PC-3 (cell line): Measurements from ENCODE around the gene RAPGEF4. TPM values are rescaled to one million over a fixed set of nuclear protein-coding genes. Genes with fewer than 3 reads are reported as not detected.

ENCODE experiments used
- ATAC-seq: fragments of 200-7000 bp; cut with Tn5 transposase; 2 replicates; pipeline ENCODE4 v1.9.1; 2020; ENCODE audit warnings: mild to moderate bottlenecking, moderate library complexity
- BruUV-seq: library from RNA; stranded (reverse); fragments of 400-500 nt; replicated peaks from 2 replicates; lab custom pipeline; 2021; lab: Mats Ljungman, UMichigan
- CTCF ChIA-PET: fragments of 300-600 bp; sonication (Branson Sonifier 250); formaldehyde crosslinking; loops from one replicate; lab custom pipeline; 2022; ENCODE audit warnings: antibody characterized with exemption; lab: Charles Lee
- POLR2A ChIA-PET: fragments of 300-600 bp; sonication (Branson Sonifier 250); formaldehyde crosslinking; loops from one replicate; lab custom pipeline; 2022; ENCODE audit warnings: antibody characterized with exemption; ENCODE audit not compliant: unreplicated experiment; lab: Charles Lee
- DNase-seq: peaks from one replicate; pipeline ENCODE4 v3.0.0-alpha.2; 2015
- H2AFZ ChIP-seq: fragments of 300-600 bp; sonication (generic); 2 replicates; pipeline ENCODE4 v1.6.0; 2016; ENCODE audit warnings: antibody characterized with exemption, low read length
- H3F3A ChIP-seq: fragments of 300-600 bp; sonication (generic); one replicate; pipeline ENCODE4 v1.6.0; 2017; ENCODE audit warnings: antibody characterized with exemption, low read length, control low read depth, mild to moderate bottlenecking; ENCODE audit not compliant: unreplicated experiment
- H3K27ac ChIP-seq: fragments of 300-600 bp; sonication (generic); 2 replicates; pipeline ENCODE4 v1.5.1; 2016; ENCODE audit warnings: mild to moderate bottlenecking, low read length
- H3K27me3 ChIP-seq: fragments of 300-600 bp; sonication (generic); 2 replicates; pipeline ENCODE4 v1.6.1; 2016; ENCODE audit warnings: low read length, mixed read lengths
- H3K36me3 ChIP-seq: fragments of 300-600 bp; sonication (generic); 2 replicates; pipeline ENCODE4 v1.6.1; 2016; ENCODE audit warnings: low read depth, mixed run types, low read length, mixed read lengths
- H3K4me1 ChIP-seq: fragments of 300-600 bp; sonication (generic); 2 replicates; pipeline ENCODE4 v1.5.1; 2016; ENCODE audit warnings: low read length; ENCODE audit not compliant: insufficient read depth
- H3K4me2 ChIP-seq: fragments of 300-600 bp; sonication (generic); 2 replicates; pipeline ENCODE4 v1.6.0; 2016; ENCODE audit warnings: low read length
- H3K4me3 ChIP-seq: fragments of 300-600 bp; sonication (generic); 2 replicates; pipeline ENCODE4 v1.5.1; 2016; ENCODE audit warnings: mild to moderate bottlenecking, low read length, mixed read lengths
- H3K79me2 ChIP-seq: fragments of 300-600 bp; sonication (generic); 2 replicates; pipeline ENCODE4 v1.6.1; 2017; ENCODE audit warnings: low read length, mixed read lengths
- H3K9ac ChIP-seq: fragments of 300-600 bp; sonication (generic); 2 replicates; pipeline ENCODE4 v1.6.0; 2016; ENCODE audit warnings: mild to moderate bottlenecking, low read length
- H3K9me2 ChIP-seq: fragments of 300-600 bp; sonication (generic); replicated peaks from 2 replicates; pipeline ENCODE4 v1.6.1; 2016; ENCODE audit warnings: mixed run types, low read length, mixed read lengths
- H3K9me3 ChIP-seq: fragments of 300-600 bp; sonication (generic); 2 replicates; pipeline ENCODE4 v1.6.1; 2016; ENCODE audit warnings: low read length, mixed read lengths
- H4K20me1 ChIP-seq: fragments of 300-600 bp; sonication (generic); 2 replicates; pipeline ENCODE4 v1.6.1; 2016; ENCODE audit warnings: low read length, mixed read lengths
- EZH2 ChIP-seq: fragments of 300-600 bp; sonication (generic); IDR thresholded peaks from one replicate; pipeline ENCODE4 v1.6.1; 2017; ENCODE audit warnings: antibody characterized with exemption, mild to moderate bottlenecking, low read length; ENCODE audit not compliant: unreplicated experiment
- EZH2phosphoT487 ChIP-seq: fragments of 300-600 bp; sonication (generic); IDR thresholded peaks from 2 replicates; pipeline ENCODE4 v1.6.1; 2018; ENCODE audit warnings: mild to moderate bottlenecking, antibody characterized with exemption, low read length, borderline replicate concordance
- intact Hi-C: fragments of 100-400 bp; cut with micrococcal nuclease; formaldehyde crosslinking; loops from 2 replicates; pipeline ENCODE4 v1.9.0; 2023
- total RNA-seq: library from RNA; depleted of rRNA; stranded (reverse); fragments of >200 nt; gene quantifications from 2 replicates; pipeline ENCODE4 v1.2.3, GENCODE V29; 2014
- TF ChIP-seq, protein P1 (sequence below): fragments of 300-600 bp; sonication (generic); conservative IDR thresholded peaks from 2 replicates; pipeline ENCODE4 v1.5.1; 2017; ENCODE audit warnings: antibody characterized with exemption, low read depth, mild to moderate bottlenecking, low read length

The RAPGEF4 gene
- total RNA-seq, 1 experiment from 2014 or later = 0.87 TPM

DNA sequence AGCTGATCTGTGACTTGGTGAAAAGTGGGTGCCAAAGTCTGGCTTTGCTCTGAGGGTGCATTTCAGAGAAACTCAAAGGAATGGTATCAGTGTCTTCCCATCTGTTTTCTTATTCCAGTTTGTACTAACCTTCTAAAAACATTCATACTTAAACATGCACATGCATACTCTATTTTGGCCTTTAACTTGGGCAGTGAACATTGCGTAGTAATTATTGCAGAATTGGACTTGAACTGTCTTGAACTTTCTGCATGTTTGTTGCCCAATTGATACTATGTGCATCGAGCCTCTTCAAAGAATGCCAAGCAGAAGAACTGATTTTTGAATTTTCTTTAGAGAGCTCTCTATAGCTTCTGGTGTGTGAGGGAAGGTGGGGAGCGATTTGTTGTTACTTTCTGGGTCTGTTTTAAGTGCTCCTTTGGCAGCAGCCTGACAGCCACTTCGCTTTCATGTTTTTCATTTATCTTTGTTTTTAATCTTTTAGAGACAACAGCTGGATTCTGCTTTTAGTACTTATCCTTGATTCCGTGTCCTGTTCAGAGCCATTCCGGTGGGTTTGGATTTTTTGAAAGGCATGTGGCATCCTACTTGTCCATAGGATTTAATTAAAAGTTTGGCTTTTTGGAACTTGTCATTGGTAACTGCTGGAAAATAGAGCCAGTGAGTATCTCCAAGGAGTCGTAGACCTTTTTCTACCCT lies 159.2 kb downstream of the RAPGEF4 start:
- intact Hi-C loops = no loop called here
- Histone ChIP-seq H3K27me3 (peaks cover 79% of the 10 kb centered on the region), H3K4me1 (no peaks in the 10 kb centered on the region), H2AFZ (no peak overlapping the region), H3F3A (no peaks in the 10 kb centered on the region), H3K9me3 (no peaks in the 10 kb centered on the region), H3K27ac (no peak overlapping the region), H3K79me2 (no peaks in the 10 kb centered on the region), H4K20me1 (no peaks in the 10 kb centered on the region), H3K36me3 (no peaks in the 10 kb centered on the region), H3K9ac (no peak overlapping the region), H3K4me2 (no peak overlapping the region), H3K9me2 (no peaks in the 10 kb centered on the region), H3K4me3 (no peak overlapping the region)
- ChIA-PET POLR2A (no interaction called here), CTCF (no interaction called here)
- no TSS peak for BruUV-seq
- DNase-seq (no peak), ATAC-seq (no peak)
- TF ChIP-seq, protein P1, sequence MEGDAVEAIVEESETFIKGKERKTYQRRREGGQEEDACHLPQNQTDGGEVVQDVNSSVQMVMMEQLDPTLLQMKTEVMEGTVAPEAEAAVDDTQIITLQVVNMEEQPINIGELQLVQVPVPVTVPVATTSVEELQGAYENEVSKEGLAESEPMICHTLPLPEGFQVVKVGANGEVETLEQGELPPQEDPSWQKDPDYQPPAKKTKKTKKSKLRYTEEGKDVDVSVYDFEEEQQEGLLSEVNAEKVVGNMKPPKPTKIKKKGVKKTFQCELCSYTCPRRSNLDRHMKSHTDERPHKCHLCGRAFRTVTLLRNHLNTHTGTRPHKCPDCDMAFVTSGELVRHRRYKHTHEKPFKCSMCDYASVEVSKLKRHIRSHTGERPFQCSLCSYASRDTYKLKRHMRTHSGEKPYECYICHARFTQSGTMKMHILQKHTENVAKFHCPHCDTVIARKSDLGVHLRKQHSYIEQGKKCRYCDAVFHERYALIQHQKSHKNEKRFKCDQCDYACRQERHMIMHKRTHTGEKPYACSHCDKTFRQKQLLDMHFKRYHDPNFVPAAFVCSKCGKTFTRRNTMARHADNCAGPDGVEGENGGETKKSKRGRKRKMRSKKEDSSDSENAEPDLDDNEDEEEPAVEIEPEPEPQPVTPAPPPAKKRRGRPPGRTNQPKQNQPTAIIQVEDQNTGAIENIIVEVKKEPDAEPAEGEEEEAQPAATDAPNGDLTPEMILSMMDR = no peak
- TF ChIP-seq EZH2 (no peak), EZH2phosphoT487 (no peak)

DNA sequence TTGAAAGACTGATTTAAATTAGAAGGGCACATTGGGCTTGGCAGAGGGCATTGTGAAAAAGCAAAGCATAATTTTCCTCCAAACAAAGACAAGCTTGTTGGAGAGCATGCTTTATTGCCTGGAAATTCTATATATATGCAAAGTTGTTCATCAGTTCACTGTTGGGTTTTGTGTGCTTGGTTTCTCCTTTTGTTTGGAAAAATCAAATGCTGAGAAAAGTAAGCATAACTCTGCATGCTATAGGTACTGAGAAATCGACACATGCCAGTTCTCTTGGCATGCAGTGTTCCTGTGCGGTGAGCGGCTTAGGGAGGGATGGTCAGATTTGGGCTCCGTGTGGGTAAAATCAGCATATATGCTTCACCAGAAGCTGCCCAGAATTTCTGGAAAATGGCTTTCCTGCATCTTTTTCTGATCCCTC lies 161.0 kb downstream of the RAPGEF4 start:
- CTCF ChIA-PET = no interaction called here

More for the DNA sequence above, 161.0 kb downstream of the RAPGEF4 start:
- Histone ChIP-seq H3K79me2 (no peaks in the 10 kb centered on the region), H3F3A (no peaks in the 10 kb centered on the region), H3K9me3 (no peaks in the 10 kb centered on the region), H3K9me2 (no peaks in the 10 kb centered on the region), H3K4me3 (no peak overlapping the region), H3K27me3 (peaks cover 70% of the 10 kb centered on the region), H3K4me1 (no peaks in the 10 kb centered on the region), H3K9ac (no peak overlapping the region), H3K27ac (no peak overlapping the region), H4K20me1 (no peaks in the 10 kb centered on the region), H2AFZ (no peak overlapping the region), H3K4me2 (no peak overlapping the region), H3K36me3 (no peaks in the 10 kb centered on the region)
- intact Hi-C loops = no loop called here
- TF ChIP-seq EZH2phosphoT487 = no peak
- no peak for TF ChIP-seq EZH2
- TF ChIP-seq, protein P1 = no peak
- BruUV-seq = no TSS peak
- no peak for DNase-seq
- POLR2A ChIA-PET = interaction anchor here (0.7 kb wide), 1 partner anchor 26 kb away, joined by 40 read pairs; no protein-coding TSS in a partner anchor
- no peak for ATAC-seq
